HepG2 (cell line): ENCODE results near the gene RYK. TPM values are rescaled to one million over a fixed set of nuclear protein-coding genes. Genes with fewer than 3 reads are reported as not detected.
A peak's percentile ranks its signal among the peaks of the same experiment; 100 is the strongest.

Experiments
- ATAC-seq: fragments of 200-7000 bp; cut with Tn5 transposase; 3 replicates; pipeline ENCODE4 v1.9.1; 2020; ENCODE audit warnings: mild to moderate bottlenecking, moderate library complexity
- BruUV-seq: library from RNA; stranded (reverse); fragments of 400-500 nt; replicated peaks from 2 replicates; lab custom pipeline; 2021; lab: Mats Ljungman, UMichigan
- CTCF ChIA-PET: fragments of 300-600 bp; formaldehyde crosslinking; extraction: SDS; loops from one replicate; lab custom pipeline; 2021; ENCODE audit warnings: low total read pairs, inconsistent platforms, low intra/inter-chr PET ratio; lab: Yijun Ruan, JAX
- POLR2A ChIA-PET: fragments of 350-600 bp; sonication (Branson Sonifier 250); formaldehyde crosslinking; loops from one replicate; lab custom pipeline; 2020; ENCODE audit warnings: antibody characterized with exemption, inconsistent platforms; lab: Yijun Ruan, JAX
- DNase-seq: peaks from one replicate; pipeline ENCODE4 v3.0.0-alpha.2; 2015; ENCODE audit warnings: low spot score
- FAIRE-seq: peaks from 3 replicates; lab custom pipeline; 2011; peaks lifted over from hg19 to GRCh38; lab: Jason Lieb, UNC
- H2AFZ ChIP-seq: one replicate; pipeline ENCODE4 v1.6.1; 2011; ENCODE audit warnings: low read length, inconsistent platforms
- H3K27ac ChIP-seq: fragments of 300-600 bp; 3 replicates; pipeline ENCODE4 v1.8.0; 2011; ENCODE audit warnings: mixed run types, mild to moderate bottlenecking, mixed read lengths, low read length, inconsistent platforms; ENCODE audit not compliant: insufficient read depth; ENCODE audit errors: extremely low read length
- H3K27me3 ChIP-seq, 2 experiments: fragments of 200-600 bp in 1 of 2; 2 replicates in 1 of 2; 3 replicates in 1 of 2; pipeline versions ENCODE4 v1.6.0 to v1.8.0; 2011; ENCODE audit warnings: low read length in 2 of 2, mild to moderate bottlenecking in 2 of 2, moderate library complexity in 2 of 2, inconsistent platforms in 1 of 2; ENCODE audit not compliant: insufficient read depth in 2 of 2, control insufficient read depth in 1 of 2
- H3K36me3 ChIP-seq, 2 experiments: fragments of 200-600 bp in 1 of 2; replicated peaks in 1 of 2; 2 replicates in 1 of 2; 3 replicates in 1 of 2; pipeline versions ENCODE4 v1.5.1 to v1.8.0; 2011; ENCODE audit warnings: low read length in 2 of 2, inconsistent platforms in 1 of 2; ENCODE audit not compliant: insufficient read depth in 2 of 2, control insufficient read depth in 1 of 2
- H3K4me1 ChIP-seq: 2 replicates; pipeline ENCODE4 v1.5.1; 2012; ENCODE audit warnings: low read length, inconsistent platforms; ENCODE audit not compliant: insufficient read depth
- H3K4me2 ChIP-seq: 2 replicates; pipeline ENCODE4 v1.6.0; 2011; ENCODE audit warnings: low read depth, low read length, inconsistent platforms
- H3K4me3 ChIP-seq, 3 experiments: fragments of 200-600 bp in 1 of 3; sonication (generic), shearing (Covaris generic) in 1 of 3; replicated peaks in 1 of 3; 2 replicates each; pipeline ENCODE4 v1.5.1; 2011 to 2016; ENCODE audit warnings: low read length in 3 of 3, inconsistent platforms in 2 of 3, low read depth in 2 of 3, mild to moderate bottlenecking in 2 of 3, control low read depth in 1 of 3, mixed read lengths in 1 of 3; ENCODE audit not compliant: insufficient read depth in 1 of 3
- H3K79me2 ChIP-seq: one replicate; pipeline ENCODE4 v1.6.1; 2011; ENCODE audit warnings: low read length, inconsistent platforms; ENCODE audit not compliant: insufficient read depth
- H3K9ac ChIP-seq: 2 replicates; pipeline ENCODE4 v1.6.0; 2011; ENCODE audit warnings: mild to moderate bottlenecking, low read depth, low read length, inconsistent platforms; ENCODE audit not compliant: insufficient read depth
- H3K9me3 ChIP-seq: 2 replicates; pipeline ENCODE4 v1.5.1; 2012; ENCODE audit warnings: mild to moderate bottlenecking, low read length
- H4K20me1 ChIP-seq: 2 replicates; pipeline ENCODE4 v1.6.0; 2011; ENCODE audit warnings: inconsistent platforms, mild to moderate bottlenecking, low read length, moderate library complexity; ENCODE audit not compliant: insufficient read depth
- KMT2B ChIP-seq: IDR thresholded peaks from 2 replicates; pipeline ENCODE4 v1.6.1; 2016; ENCODE audit warnings: missing genetic modification reagents, missing compliant biosample characterization
- MAFF ChIP-seq: IDR thresholded peaks from 2 replicates; pipeline ENCODE4 v1.6.1; 2011; ENCODE audit warnings: low read depth, low read length, improper control_type of control experiment
- MAFK ChIP-seq, 2 experiments: IDR thresholded peaks in 1 of 2; conservative IDR thresholded peaks in 1 of 2; 2 replicates each; pipeline ENCODE4 v1.6.1; 2011; ENCODE audit warnings: improper control_type of control experiment in 2 of 2, low read length in 2 of 2
- MXI1 ChIP-seq: IDR thresholded peaks from 3 replicates; pipeline ENCODE4 v1.6.1; 2012; ENCODE audit warnings: low read depth, low read length, inconsistent platforms, borderline replicate concordance
- SRSF9 ChIP-seq: fragments of 200-400 bp; formaldehyde crosslinking; IDR thresholded peaks from 2 replicates; pipeline ENCODE4 v1.6.1; 2018; ENCODE audit warnings: borderline replicate concordance, mild to moderate bottlenecking, low read depth, low read length; ENCODE audit not compliant: insufficient read depth, poor library complexity, severe bottlenecking
- ZSCAN12 ChIP-seq: sonication (generic); formaldehyde crosslinking; IDR thresholded peaks from 2 replicates; pipeline ENCODE4 v1.9.0; 2021; ENCODE audit warnings: mild to moderate bottlenecking, missing genetic modification reagents
- whole genome bisulfite sequencing: methylation state at CpG from one replicate; pipeline ENCODE4 v1.1.6; 2017; ENCODE audit warnings: low lambda C conversion rate; 5-methylcytosine and 5-hydroxymethylcytosine counted together
- in situ Hi-C: cut with HindIII; loops from 2 replicates; pipeline ENCODE4 v1.10.0; 2017; ENCODE audit warnings: low pct_unique_long_range_greater_than_20kb; ENCODE audit not compliant: extremely low pct_ligation_motif_present
- intact Hi-C: fragments of 100-400 bp; cut with micrococcal nuclease; formaldehyde crosslinking; loops from one replicate; pipeline ENCODE4 v1.10.0; 2022; ENCODE audit not compliant: unreplicated experiment
- polyA plus RNA-seq, 8 experiments: library from polyadenylated mRNA; depleted of rRNA in 3 of 8; stranded (reverse) in 7 of 8; unstranded in 1 of 8; fragments of >200 nt; fragmentation: Illumina TruSeq in 4 of 8; extraction: Trizol in 4 of 8; gene quantifications; 2 replicates each; pipeline versions ENCODE4 v1.2.1 to v1.2.3, GENCODE V29; 2011 to 2016; ENCODE audit warnings: low read depth in 4 of 8, missing spikeins in 1 of 8, mixed read lengths in 1 of 8; ENCODE audit not compliant: insufficient read depth in 1 of 8
- total RNA-seq, 5 experiments: library from RNA; depleted of rRNA; stranded (reverse); fragments of >200 nt; fragmentation: Illumina TruSeq; extraction: Trizol; gene quantifications; 2 replicates each; pipeline ENCODE4 v1.2.3, GENCODE V29; 2016; ENCODE audit warnings: low read depth in 1 of 5

RYK gene
- total and polyA plus RNA-seq, 2 of the 13 experiments (the other 11 are each of a cell fraction or from before 2014, with no cell fraction given): 35.0 to 66.2 TPM

DNA sequence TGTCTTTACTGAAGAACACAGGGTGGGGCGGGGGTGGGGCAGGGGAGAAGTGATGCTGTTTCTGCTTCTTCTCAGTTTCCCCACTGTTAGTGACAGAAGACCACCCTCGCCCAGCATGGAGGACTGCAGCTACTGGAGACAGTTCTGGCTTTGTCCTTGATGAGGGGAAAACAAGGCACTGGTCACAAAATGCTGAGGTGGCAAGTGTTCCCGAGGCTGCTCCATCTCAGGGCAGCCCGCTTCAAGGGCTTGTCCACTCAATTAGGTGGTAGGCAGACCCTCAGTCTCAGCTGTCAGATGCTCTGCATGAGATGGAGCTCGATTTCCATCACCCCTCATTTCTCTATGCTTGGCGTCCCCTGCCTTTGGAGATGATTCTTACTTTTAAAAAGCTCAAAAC lies 33.8 kb upstream of the RYK start:
- H2AFZ ChIP-seq: no peak overlapping the region
- TF ChIP-seq SRSF9 (no peak), MAFF (peak; percentile 64), MAFK (conservative IDR thresholded peaks at IDR 0.05 in 1 of 2, IDR thresholded peaks at IDR 0.05 in 1 of 2; ENCODE audit: low read length in 2 of 2) (peak; percentile 68 to 72)
- no peak overlapping the region for H3K9ac ChIP-seq
- no peak overlapping the region for H3K27ac ChIP-seq
- WGBS: 69% methylated on average over 5 of the region's 6 CpGs
- intact Hi-C loops (no loop called here), in situ Hi-C loops (no loop called here)
- no TSS peak for BruUV-seq
- H3K4me3 ChIP-seq: no peak overlapping the region
- ChIA-PET CTCF (no interaction called here), POLR2A (no interaction called here)
- ATAC-seq (no peak), DNase-seq (no peak), FAIRE-seq (no peak)
- peaks cover 14% of the 10 kb centered on the region for H3K4me1 ChIP-seq
- no peaks in the 10 kb centered on the region for H3K36me3 ChIP-seq
- H3K27me3 ChIP-seq: no peaks in the 10 kb centered on the region; a peak in 1 of 5 replicates
- H3K4me2 ChIP-seq: no peak overlapping the region
- H4K20me1 ChIP-seq: no peaks in the 10 kb centered on the region
- no peaks in the 10 kb centered on the region for H3K79me2 ChIP-seq
- H3K9me3 ChIP-seq: no peaks in the 10 kb centered on the region

- ChIA-PET CTCF (no interaction called here), POLR2A (no interaction called here)
- ATAC-seq: no peak
- FAIRE-seq: no peak
- TF ChIP-seq KMT2B (CRISPR knock-in tag) (no peak), MXI1 (no peak), ZSCAN12 (CRISPR knock-in tag) (no peak)
- Histone ChIP-seq H2AFZ (no peak overlapping the region), H3K4me1 (peaks cover 14% of the 10 kb centered on the region), H3K9ac (no peak overlapping the region), H3K4me2 (no peak overlapping the region), H3K27me3 (no peaks in the 10 kb centered on the region; a peak in 1 of 5 replicates), H4K20me1 (no peaks in the 10 kb centered on the region), H3K9me3 (no peaks in the 10 kb centered on the region), H3K4me3 (no peak overlapping the region), H3K36me3 (no peaks in the 10 kb centered on the region), H3K27ac (no peak overlapping the region), H3K79me2 (no peaks in the 10 kb centered on the region)
- BruUV-seq: no TSS peak
- intact Hi-C loops: no loop called here
- 66% methylated on average over 8 of the region's 8 CpGs for WGBS
- DNase-seq: no peak
- in situ Hi-C loops: no loop called here
Observed at GRCh38 chr3:134282659-134283047, 32.0 kb upstream of the RYK start.
